Activated T-cell treated with anti-CD3 and anti-CD28 coated beads, Interleukin-2, amount 50 U/mL, for 4 hours (primary cell): ENCODE measurements around the gene RARA. TPM values are rescaled to one million over a fixed set of nuclear protein-coding genes. Genes with fewer than 3 reads are reported as not detected.

Experiments
- ATAC-seq, 2 donors: fragments of 200-7000 bp; cut with Tn5 transposase; one replicate each; pipeline ENCODE4 v1.10.0; 2021
- DNase-seq: peaks from one replicate; pipeline ENCODE4 v3.0.0-alpha.2; 2020
- H3K27me3 Mint-ChIP-seq: one replicate; pipeline ENCODE4 v1.8.0; 2021; ENCODE audit warnings: low read depth, mixed read lengths
- H3K36me3 Mint-ChIP-seq: one replicate; pipeline ENCODE4 v1.8.0; 2022; ENCODE audit warnings: mixed read lengths; ENCODE audit not compliant: insufficient read depth
- H3K4me1 Mint-ChIP-seq: one replicate; pipeline ENCODE4 v1.8.0; 2021; ENCODE audit warnings: low read depth, mixed read lengths
- H3K4me3 Mint-ChIP-seq: one replicate; pipeline ENCODE4 v1.8.0; 2021; ENCODE audit warnings: mild to moderate bottlenecking, moderate library complexity, mixed read lengths
- H3K9me3 Mint-ChIP-seq: one replicate; pipeline ENCODE4 v1.8.0; 2021; ENCODE audit warnings: mixed read lengths
- total RNA-seq, 3 donors: library from RNA; stranded (reverse); gene quantifications; one replicate each; pipeline ENCODE4 v1.2.1, GENCODE V29; 2021

The RARA gene
- total RNA-seq, 3 donors from 2014 or later = 46.5 to 61.9 (median 48.7) TPM

- Mint-ChIP-seq H3K4me1 (peaks cover 26% of the 10 kb centered on the region), H3K9me3 (no peaks in the 10 kb centered on the region), H3K36me3 (no peaks in the 10 kb centered on the region), H3K27me3 (no peaks in the 10 kb centered on the region), H3K4me3 (no peak overlapping the region)
- DNase-seq (no peak), ATAC-seq (no peak)
Observed at GRCh38 chr17:40306395-40306794, 2.6 kb upstream of the RARA start.

DNA sequence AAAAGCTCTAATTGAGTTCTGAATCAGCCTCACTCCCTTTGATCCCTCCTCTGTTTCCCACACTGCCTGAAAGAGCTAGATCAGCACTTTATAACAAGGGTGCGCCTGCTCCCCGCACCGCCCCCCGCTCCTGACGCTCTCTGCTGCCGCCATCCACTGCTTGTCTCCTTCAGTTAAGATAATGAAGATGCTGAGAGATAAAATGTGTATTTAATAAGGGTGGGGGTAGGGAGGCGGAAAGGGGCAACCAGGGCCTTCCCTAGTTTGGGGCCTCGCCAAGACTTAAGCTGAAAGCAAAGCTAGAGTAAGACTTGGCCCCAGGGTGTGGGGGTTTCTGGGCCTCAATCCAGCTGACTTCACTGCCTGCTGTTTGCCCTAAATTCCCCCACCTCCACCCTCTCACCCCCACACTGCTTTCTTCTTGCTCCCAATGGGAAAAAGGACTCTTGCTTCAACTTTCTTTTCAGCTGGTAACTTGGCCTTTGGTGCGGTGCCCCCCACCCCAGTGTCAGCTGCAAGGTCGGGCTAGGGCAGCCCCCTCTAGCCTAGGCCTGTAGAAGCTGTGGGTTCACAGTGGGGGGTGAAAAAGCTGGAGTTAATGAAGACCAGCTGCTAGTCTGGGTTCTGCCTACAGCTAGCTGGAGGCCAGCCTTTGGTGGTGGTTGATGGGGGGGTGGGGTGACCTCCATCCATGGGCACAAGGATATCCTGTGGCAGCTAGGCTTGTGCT, 1.8 kb upstream of the RARA start:
- Mint-ChIP-seq H3K4me1 (peaks cover 34% of the 10 kb centered on the region), H3K4me3 (no peak overlapping the region), H3K36me3 (no peaks in the 10 kb centered on the region), H3K9me3 (no peaks in the 10 kb centered on the region), H3K27me3 (no peaks in the 10 kb centered on the region)
- peak; percentile 13 to 19 for ATAC-seq
- no peak for DNase-seq

GRCh38 chr17:40307740-40308239, 1.2 kb upstream of the RARA start:
- H3K27me3 Mint-ChIP-seq = no peaks in the 10 kb centered on the region
- H3K4me1 Mint-ChIP-seq = peaks cover 37% of the 10 kb centered on the region
- H3K4me3 Mint-ChIP-seq = no peak overlapping the region
- H3K9me3 Mint-ChIP-seq = no peaks in the 10 kb centered on the region
- DNase-seq (no peak), ATAC-seq (no peak)
- H3K36me3 Mint-ChIP-seq = no peaks in the 10 kb centered on the region

DNA sequence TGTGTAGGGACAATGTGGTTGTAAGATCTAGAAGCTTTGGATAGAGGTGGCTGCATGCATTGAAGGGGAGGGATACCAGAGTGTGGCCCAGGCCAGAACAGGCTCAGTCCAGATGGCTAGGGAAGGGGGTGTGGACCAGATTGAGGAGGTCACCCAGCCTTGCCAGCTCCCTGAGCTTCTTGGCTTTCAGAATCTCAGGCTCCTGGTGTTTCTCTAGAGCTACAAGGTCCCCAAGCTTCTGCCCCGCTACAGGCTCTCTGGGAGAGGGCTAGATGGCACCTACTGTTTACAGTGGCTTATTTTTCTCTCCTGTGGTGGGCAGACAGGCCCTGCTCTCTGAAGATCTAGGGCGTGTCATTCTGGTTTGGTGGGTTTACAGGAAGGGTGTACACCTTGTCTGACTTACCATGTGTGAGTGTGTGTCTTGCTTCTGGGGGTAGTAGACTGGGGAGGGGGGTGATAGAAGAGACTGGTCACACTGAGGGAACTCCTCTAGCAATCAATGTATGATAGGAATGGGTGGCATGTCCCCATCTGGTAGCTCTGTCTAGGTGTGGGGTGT, 1.1 kb downstream of the RARA start:
- Mint-ChIP-seq H3K27me3 (no peaks in the 10 kb centered on the region), H3K36me3 (no peaks in the 10 kb centered on the region), H3K4me3 (no peak overlapping the region), H3K9me3 (no peaks in the 10 kb centered on the region), H3K4me1 (peaks cover 38% of the 10 kb centered on the region)
- DNase-seq (no peak), ATAC-seq (no peak)

GRCh38 chr17:40310882-40311391, 2.0 kb downstream of the RARA start:
- DNase-seq = no peak
- Mint-ChIP-seq H3K4me3 (no peak overlapping the region), H3K27me3 (no peaks in the 10 kb centered on the region), H3K4me1 (peaks cover 47% of the 10 kb centered on the region), H3K36me3 (no peaks in the 10 kb centered on the region), H3K9me3 (no peaks in the 10 kb centered on the region)
- ATAC-seq = no peak

GRCh38 chr17:40311575-40311974, 2.6 kb downstream of the RARA start:
- Mint-ChIP-seq H3K4me1 (peaks cover 54% of the 10 kb centered on the region), H3K27me3 (no peaks in the 10 kb centered on the region), H3K4me3 (no peak overlapping the region), H3K36me3 (no peaks in the 10 kb centered on the region), H3K9me3 (no peaks in the 10 kb centered on the region)
- DNase-seq = no peak
- ATAC-seq = no peak

DNA sequence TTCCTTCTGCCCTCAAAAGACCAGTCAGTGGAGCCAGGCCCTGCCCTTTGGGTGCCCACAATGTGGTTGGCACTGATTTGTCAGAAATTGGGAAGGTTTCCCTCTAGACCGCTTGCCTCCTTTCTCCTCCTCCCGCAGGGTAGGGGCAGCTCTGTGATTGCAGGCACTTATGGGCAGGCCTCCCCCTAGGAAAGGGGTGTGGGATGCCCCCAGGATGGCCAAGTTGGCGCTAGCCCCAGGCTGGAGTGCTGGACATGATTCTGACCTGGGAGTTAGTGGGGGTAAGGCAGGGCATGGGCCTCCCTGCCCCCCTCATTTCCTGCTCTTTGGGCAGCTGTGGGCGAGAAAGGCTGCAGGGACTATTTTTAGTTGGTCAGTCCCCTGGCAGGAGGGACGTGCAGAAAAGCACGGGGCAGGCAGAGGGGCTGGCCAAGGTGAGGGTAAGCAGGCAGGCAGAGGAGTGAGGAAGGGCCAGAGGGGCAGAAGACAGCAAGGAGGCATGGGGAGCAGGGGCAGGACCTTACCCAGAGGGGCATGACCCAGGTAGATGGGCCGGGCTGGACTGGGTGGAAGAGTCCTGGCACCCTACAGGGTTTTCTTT, 3.3 kb downstream of the RARA start:
- no peaks in the 10 kb centered on the region for H3K36me3 Mint-ChIP-seq
- DNase-seq (no peak), ATAC-seq (no peak)
- no peaks in the 10 kb centered on the region for H3K27me3 Mint-ChIP-seq
- no peak overlapping the region for H3K4me3 Mint-ChIP-seq
- peaks cover 57% of the 10 kb centered on the region for H3K4me1 Mint-ChIP-seq
- H3K9me3 Mint-ChIP-seq = no peaks in the 10 kb centered on the region

- no peak for DNase-seq
- no peak for ATAC-seq
- Mint-ChIP-seq H3K4me3 (no peak overlapping the region), H3K4me1 (peaks cover 64% of the 10 kb centered on the region), H3K36me3 (no peaks in the 10 kb centered on the region), H3K27me3 (no peaks in the 10 kb centered on the region), H3K9me3 (no peaks in the 10 kb centered on the region)
Observed at GRCh38 chr17:40312893-40313667, 4.1 kb downstream of the RARA start.

DNA sequence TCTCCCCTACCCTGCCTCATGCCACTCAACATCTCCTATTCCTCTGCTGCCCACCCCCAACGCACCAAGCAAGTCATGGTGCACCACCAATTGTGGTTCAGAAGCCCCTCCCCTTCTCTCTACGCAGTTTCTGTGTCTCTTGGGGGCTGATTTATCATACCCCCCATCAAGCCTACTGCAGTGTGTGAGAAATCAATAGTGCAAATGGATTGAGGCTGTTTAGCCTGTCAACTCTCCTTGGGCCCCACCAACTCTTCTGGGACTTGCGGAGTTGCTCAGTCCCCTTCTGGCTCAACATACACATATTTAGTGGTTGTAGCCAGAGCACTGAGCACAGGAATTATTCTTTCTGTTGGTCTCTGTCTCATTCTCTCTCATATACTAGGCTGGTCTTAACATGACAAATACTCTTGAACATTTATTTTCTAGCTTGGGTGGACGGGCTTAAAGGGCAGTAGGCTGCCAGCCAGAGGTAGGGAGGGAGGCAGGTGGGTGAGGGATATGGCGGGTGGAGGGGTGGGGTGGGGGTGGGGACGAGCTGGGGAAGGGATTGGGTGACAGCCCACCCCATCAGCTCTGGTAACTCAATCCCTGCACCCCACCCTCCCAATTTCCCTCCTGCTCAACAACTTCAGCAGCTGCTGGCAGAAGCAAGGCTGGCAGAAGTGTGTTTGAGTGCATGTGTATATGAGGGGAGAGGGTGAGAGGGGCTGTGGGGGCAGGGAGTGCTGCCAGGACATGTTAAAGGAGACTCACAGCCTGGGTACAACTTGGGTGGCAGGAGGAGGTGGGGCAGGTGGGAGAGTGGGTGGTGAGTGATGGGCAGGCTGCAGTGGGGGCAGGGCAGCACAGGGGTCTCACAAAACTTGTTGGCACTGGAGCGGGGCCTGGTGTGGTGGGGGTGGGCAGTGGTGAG, 4.9 kb downstream of the RARA start:
- H3K4me3 Mint-ChIP-seq = no peak overlapping the region
- H3K4me1 Mint-ChIP-seq = peaks cover 64% of the 10 kb centered on the region
- ATAC-seq (no peak), DNase-seq (no peak)
- no peaks in the 10 kb centered on the region for H3K9me3 Mint-ChIP-seq
- H3K36me3 Mint-ChIP-seq = no peaks in the 10 kb centered on the region
- no peaks in the 10 kb centered on the region for H3K27me3 Mint-ChIP-seq

DNA sequence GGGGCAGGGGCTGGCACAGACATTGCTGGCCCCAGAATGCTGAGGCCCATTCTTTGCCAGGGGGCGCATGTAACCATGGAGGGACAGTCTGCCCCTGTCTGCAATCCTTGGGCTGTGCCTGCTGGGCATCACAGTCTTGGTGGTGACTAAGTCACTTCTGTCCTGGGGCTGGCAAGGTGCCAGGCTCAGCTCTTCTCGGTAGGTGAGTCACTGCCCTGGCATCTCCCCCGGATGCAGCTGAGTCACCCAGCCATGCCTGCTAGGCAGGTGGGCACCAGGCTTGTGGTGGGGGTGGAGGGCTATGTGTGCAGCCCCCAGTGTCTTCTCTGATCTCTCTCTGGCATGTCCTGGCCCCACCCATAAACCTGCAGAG, 5.6 kb downstream of the RARA start:
- no peaks in the 10 kb centered on the region for H3K9me3 Mint-ChIP-seq
- ATAC-seq (peak; percentile 39 to 41), DNase-seq (peak; percentile 91)
- no peak overlapping the region for H3K4me3 Mint-ChIP-seq
- H3K27me3 Mint-ChIP-seq = no peaks in the 10 kb centered on the region
- no peaks in the 10 kb centered on the region for H3K36me3 Mint-ChIP-seq
- peaks cover 64% of the 10 kb centered on the region for H3K4me1 Mint-ChIP-seq

DNA sequence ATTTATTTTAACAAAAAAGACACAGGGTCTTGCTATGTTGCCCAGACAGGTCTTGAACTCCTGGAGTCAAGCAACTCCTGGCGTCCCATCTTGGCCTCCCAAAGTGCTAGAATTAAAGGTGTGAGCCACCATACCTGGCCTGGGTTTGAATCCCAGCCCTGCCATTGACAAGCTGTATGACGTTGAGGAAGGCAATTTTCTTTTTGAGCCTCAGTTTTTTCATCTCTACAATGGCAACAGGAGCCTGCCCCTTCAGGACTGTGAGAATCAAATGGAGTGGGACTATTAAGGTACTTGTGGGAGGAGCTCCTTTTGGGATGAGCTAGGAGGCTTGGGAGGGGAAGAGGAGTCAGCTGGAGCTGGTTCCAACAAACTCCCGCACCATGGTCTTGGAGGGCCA, 6.2 kb downstream of the RARA start:
- H3K4me1 Mint-ChIP-seq = peaks cover 68% of the 10 kb centered on the region
- H3K27me3 Mint-ChIP-seq = no peaks in the 10 kb centered on the region
- no peak for DNase-seq

DNA sequence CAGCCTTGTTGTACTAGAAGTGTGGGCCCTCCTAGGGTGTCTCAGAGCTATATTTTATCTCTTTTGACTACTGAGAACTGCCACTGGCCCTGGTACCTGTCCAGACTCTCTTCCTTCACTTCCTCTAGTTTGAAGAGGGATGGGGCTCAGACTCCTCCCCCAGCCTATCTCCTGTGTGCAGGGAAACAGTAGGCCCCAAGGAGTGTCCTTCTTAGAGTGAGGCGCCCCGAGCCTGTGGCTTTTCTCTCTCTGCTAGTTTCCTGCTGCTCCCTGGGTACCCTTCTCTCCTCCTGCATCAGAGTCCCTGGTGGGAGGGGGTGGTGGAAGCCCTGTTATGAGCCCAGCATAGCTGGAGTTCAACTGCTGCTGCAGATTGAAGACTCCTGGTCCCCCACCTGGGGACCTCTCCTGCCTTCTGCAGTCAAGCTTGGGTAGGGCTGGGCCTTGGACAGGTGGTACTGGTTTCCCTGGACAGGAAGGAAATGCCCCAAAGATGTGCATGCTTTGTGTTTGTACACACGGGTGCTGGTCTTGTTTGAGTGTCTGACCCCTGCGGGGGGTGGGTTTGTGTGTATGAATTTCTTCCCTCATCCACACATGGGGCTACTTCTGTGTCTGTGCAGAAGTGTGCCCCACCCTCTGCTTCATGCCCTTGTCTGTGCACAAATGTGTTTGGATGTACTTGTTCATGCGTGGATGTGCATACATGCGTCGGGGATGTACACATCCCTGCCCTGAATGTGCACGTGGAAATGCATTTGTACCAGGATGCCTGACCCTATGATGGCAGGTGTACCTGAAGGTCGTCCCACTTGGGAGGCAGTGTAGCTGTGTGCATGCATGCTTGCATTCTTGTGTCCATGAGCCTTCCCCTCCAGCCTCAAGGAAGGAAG, 6.9 kb downstream of the RARA start:
- Mint-ChIP-seq H3K9me3 (no peaks in the 10 kb centered on the region), H3K4me3 (peak overlapping the region; percentile 8), H3K36me3 (no peaks in the 10 kb centered on the region), H3K4me1 (peaks cover 69% of the 10 kb centered on the region), H3K27me3 (no peaks in the 10 kb centered on the region)
- ATAC-seq (no peak), DNase-seq (no peak)

More for the DNA sequence above, 6.2 kb downstream of the RARA start:
- Mint-ChIP-seq H3K36me3 (no peaks in the 10 kb centered on the region), H3K4me3 (no peak overlapping the region), H3K9me3 (no peaks in the 10 kb centered on the region)
- no peak for ATAC-seq
